ENCODE results near the gene TMF1. TPM values are rescaled to one million over a fixed set of nuclear protein-coding genes. Genes with fewer than 3 reads are reported as not detected.

Gene TMF1
- total and polyA plus RNA-seq, 2 experiments from 2014 or later: 15.8 to 21.3 TPM

- Mint-ChIP-seq H3K9me3 (no peaks in the 10 kb centered on the region), H3K4me3 (no peak overlapping the region), H3K27me3 (ENCODE audit: insufficient read depth, low read depth, poor library complexity) (no peaks in the 10 kb centered on the region), H3K4me1 (no peaks in the 10 kb centered on the region), H3K36me3 (ENCODE audit: low read depth) (peaks cover 56% of the 10 kb centered on the region), H3K27ac (no peak overlapping the region)
- Histone ChIP-seq H3F3A (replicated peaks; ENCODE audit: low read depth) (no peaks in the 10 kb centered on the region), H2AFZ (no peak overlapping the region), H3K4me1 (ENCODE audit: insufficient read depth) (no peaks in the 10 kb centered on the region), H3K4me3 (no peak overlapping the region), H4K20me1 (replicated peaks; ENCODE audit: insufficient read depth) (no peaks in the 10 kb centered on the region), H3K9me2 (ENCODE audit: insufficient read depth) (no peaks in the 10 kb centered on the region), H3K27me3 (ENCODE audit: insufficient read depth) (no peaks in the 10 kb centered on the region), H3K36me3 (ENCODE audit: insufficient read depth) (peaks cover 42% of the 10 kb centered on the region), H3K4me2 (no peak overlapping the region), H3K79me2 (replicated peaks; ENCODE audit: insufficient read depth) (no peaks in the 10 kb centered on the region), H3K27ac (ENCODE audit: low read depth) (no peak overlapping the region)
- ATAC-seq (no peak), DNase-seq (ENCODE audit: low spot score) (no peak)
- no peak for TF ChIP-seq STAT1 (IDR thresholded peaks at IDR 0.05; ENCODE audit: unreplicated experiment)
- no peak for TF ChIP-seq POLR2AphosphoS5 (IDR thresholded peaks at IDR 0.05; ENCODE audit: low read depth)
- no peak for TF ChIP-seq ZNF462 (CRISPR knock-in tag; IDR thresholded peaks at IDR 0.05)
- no peak for TF ChIP-seq EZH2 (IDR thresholded peaks at IDR 0.05; ENCODE audit: low read depth, unreplicated experiment)
- no peak for TF ChIP-seq EZH2phosphoT487 (IDR thresholded peaks at IDR 0.05; ENCODE audit: unreplicated experiment)
- TF ChIP-seq ZNF331 (CRISPR knock-in tag; IDR thresholded peaks at IDR 0.05; ENCODE audit: low read depth): no peak
- no peak for TF ChIP-seq CREB1 (CRISPR knock-in tag; IDR thresholded peaks at IDR 0.05; ENCODE audit: low read depth)
- no peak for TF ChIP-seq ETS1 (IDR thresholded peaks at IDR 0.05)
- no peak for TF ChIP-seq CTCF (conservative IDR thresholded peaks at IDR 0.05; ENCODE audit: low read depth in 2 of 2)
- TF ChIP-seq ZNF114 (CRISPR knock-in tag; IDR thresholded peaks at IDR 0.05): no peak
- no peak for TF ChIP-seq JUNB (IDR thresholded peaks at IDR 0.05; ENCODE audit: unreplicated experiment)
- no peak for TF ChIP-seq NANOG (IDR thresholded peaks at IDR 0.05; ENCODE audit: borderline replicate concordance)
- TF ChIP-seq REST (IDR thresholded peaks at IDR 0.05; ENCODE audit: unreplicated experiment): no peak
Measured at GRCh38 chr3:69058180-69058946, 6.2 kb upstream of the TMF1 start.

All from GM23338 (cell line).